MM.1S (cell line): ENCODE results near the gene MED25.

ENCODE experiments used
- DNase-seq: peaks from one replicate; pipeline ENCODE4 v3.0.0-alpha.2; 2015
- H2AFZ ChIP-seq: fragments of 300-600 bp; sonication (generic); 2 replicates; pipeline ENCODE4 v1.6.0; 2016; ENCODE audit warnings: antibody characterized with exemption, low read length
- H3F3A ChIP-seq: fragments of 300-600 bp; sonication (generic); 2 replicates; pipeline ENCODE4 v1.6.1; 2016; ENCODE audit warnings: mild to moderate bottlenecking, antibody characterized with exemption, low read length, moderate library complexity, mixed read lengths; ENCODE audit not compliant: insufficient read depth
- H3K27ac ChIP-seq: fragments of 300-600 bp; sonication (generic); 2 replicates; pipeline ENCODE4 v1.5.1; 2016; ENCODE audit warnings: mild to moderate bottlenecking, low read length
- H3K27me3 ChIP-seq: fragments of 300-600 bp; sonication (generic); replicated peaks from 2 replicates; pipeline ENCODE4 v1.6.0; 2016; ENCODE audit warnings: low read length; ENCODE audit not compliant: insufficient read depth
- H3K36me3 ChIP-seq: fragments of 300-600 bp; sonication (generic); replicated peaks from 2 replicates; pipeline ENCODE4 v1.6.1; 2016; ENCODE audit warnings: mild to moderate bottlenecking, low read length, mixed read lengths; ENCODE audit not compliant: insufficient read depth
- H3K4me1 ChIP-seq: fragments of 300-600 bp; sonication (generic); 2 replicates; pipeline ENCODE4 v1.6.1; 2016; ENCODE audit warnings: low read length, mixed read lengths
- H3K4me2 ChIP-seq: fragments of 300-600 bp; sonication (generic); 2 replicates; pipeline ENCODE4 v1.6.0; 2016; ENCODE audit warnings: low read depth, low read length
- H3K4me3 ChIP-seq: fragments of 300-600 bp; sonication (generic); 2 replicates; pipeline ENCODE4 v1.5.1; 2016; ENCODE audit warnings: low read length, mixed read lengths
- H3K79me2 ChIP-seq: fragments of 300-600 bp; sonication (generic); 2 replicates; pipeline ENCODE4 v1.6.1; 2016; ENCODE audit warnings: mixed run types, low read length, mixed read lengths
- H3K9ac ChIP-seq: fragments of 300-600 bp; sonication (generic); 2 replicates; pipeline ENCODE4 v1.6.1; 2016; ENCODE audit warnings: low read length, mixed read lengths
- H3K9me2 ChIP-seq: fragments of 300-600 bp; sonication (generic); replicated peaks from 2 replicates; pipeline ENCODE4 v1.6.1; 2016; ENCODE audit warnings: mild to moderate bottlenecking, low read length, mixed read lengths; ENCODE audit not compliant: insufficient read depth
- H3K9me3 ChIP-seq: fragments of 300-600 bp; sonication (generic); replicated peaks from 2 replicates; pipeline ENCODE4 v1.6.1; 2016; ENCODE audit warnings: mild to moderate bottlenecking, low read length, mixed read lengths; ENCODE audit not compliant: insufficient read depth
- H4K20me1 ChIP-seq: fragments of 300-600 bp; sonication (generic); 2 replicates; pipeline ENCODE4 v1.6.1; 2016; ENCODE audit warnings: mild to moderate bottlenecking, low read length, moderate library complexity, mixed read lengths; ENCODE audit not compliant: insufficient read depth
- CTCF ChIP-seq: fragments of 300-600 bp; sonication (generic); IDR thresholded peaks from 2 replicates; pipeline ENCODE4 v1.5.1; 2016; ENCODE audit warnings: antibody characterized with exemption, low read length, mixed read lengths
- EZH2 ChIP-seq: fragments of 300-600 bp; sonication (generic); optimal IDR thresholded peaks from 2 replicates; pipeline ENCODE3; 2017; ENCODE audit warnings: low read depth, mild to moderate bottlenecking, antibody characterized with exemption, low read length, mixed read lengths
- EZH2phosphoT487 ChIP-seq: fragments of 300-600 bp; sonication (generic); IDR thresholded peaks from 2 replicates; pipeline ENCODE4 v1.6.1; 2018; ENCODE audit warnings: antibody characterized with exemption, low read length

MED25 gene

GRCh38 chr19:49843265-49843664, 25.2 kb downstream of the MED25 start:
- no peaks in the 10 kb centered on the region for H3K27me3 ChIP-seq
- no peak for DNase-seq
- H3K27ac ChIP-seq, result no peak overlapping the region
- H3K4me1 ChIP-seq, result no peaks in the 10 kb centered on the region
- no peaks in the 10 kb centered on the region for H3K36me3 ChIP-seq
- no peak overlapping the region for H3K4me2 ChIP-seq
- no peaks in the 10 kb centered on the region for H3K79me2 ChIP-seq
- H3K9ac ChIP-seq, result no peak overlapping the region
- H3K9me3 ChIP-seq, result no peaks in the 10 kb centered on the region
- TF ChIP-seq EZH2phosphoT487 (no peak), CTCF (no peak), EZH2 (no peak)
- no peaks in the 10 kb centered on the region; the same call in 1 of the 2 replicates for H3F3A ChIP-seq
- no peak overlapping the region for H3K4me3 ChIP-seq
- no peak overlapping the region for H2AFZ ChIP-seq
- no peaks in the 10 kb centered on the region for H3K9me2 ChIP-seq
- H4K20me1 ChIP-seq, result no peaks in the 10 kb centered on the region

GRCh38 chr19:49844138-49845095, 26.3 kb downstream of the MED25 start:
- Histone ChIP-seq H3K4me2 (no peak overlapping the region), H3K4me3 (no peak overlapping the region), H3K9me3 (no peaks in the 10 kb centered on the region), H3K9me2 (no peaks in the 10 kb centered on the region), H4K20me1 (no peaks in the 10 kb centered on the region), H2AFZ (no peak overlapping the region), H3F3A (no peaks in the 10 kb centered on the region; the same call in 1 of the 2 replicates), H3K36me3 (no peaks in the 10 kb centered on the region), H3K9ac (no peak overlapping the region), H3K79me2 (no peaks in the 10 kb centered on the region), H3K27me3 (no peaks in the 10 kb centered on the region), H3K27ac (no peak overlapping the region), H3K4me1 (no peaks in the 10 kb centered on the region)
- DNase-seq, result no peak
- TF ChIP-seq CTCF, result no peak
- no peak for TF ChIP-seq EZH2phosphoT487
- TF ChIP-seq EZH2, result no peak

DNA sequence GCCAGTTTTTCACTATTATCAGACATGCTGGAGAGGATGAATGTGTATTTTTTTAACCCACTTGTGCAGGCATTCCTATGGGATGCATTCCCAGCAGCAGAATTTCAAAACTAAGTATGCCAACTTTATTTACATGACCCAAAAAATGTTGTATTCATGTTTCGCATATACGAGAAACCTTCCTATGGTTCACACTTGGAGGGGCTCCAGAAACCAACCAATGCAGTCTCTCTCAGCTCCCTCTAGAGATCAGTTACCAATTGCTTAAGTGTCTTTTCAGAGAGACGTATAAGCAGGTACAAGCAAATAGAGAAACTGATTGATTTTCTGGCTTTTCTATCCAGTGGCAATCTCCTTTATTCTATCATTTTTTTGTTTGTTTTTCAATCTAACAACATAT, 27.3 kb downstream of the MED25 start:
- H3K4me1 ChIP-seq, result peaks cover 3% of the 10 kb centered on the region; the same call in 1 of the 2 replicates
- H2AFZ ChIP-seq, result no peak overlapping the region
- H4K20me1 ChIP-seq, result no peaks in the 10 kb centered on the region
- H3K27me3 ChIP-seq, result no peaks in the 10 kb centered on the region
- H3K27ac ChIP-seq, result no peak overlapping the region
- no peak overlapping the region for H3K4me2 ChIP-seq
- H3K9me3 ChIP-seq, result no peaks in the 10 kb centered on the region
- H3K9ac ChIP-seq, result no peak overlapping the region
- DNase-seq, result no peak
- no peak overlapping the region for H3K4me3 ChIP-seq
- H3K79me2 ChIP-seq, result 0 out of 2 replicates have a peak, but pooled peaks cover 3% of the 10 kb centered on the region
- H3K9me2 ChIP-seq, result no peaks in the 10 kb centered on the region
- no peaks in the 10 kb centered on the region for H3K36me3 ChIP-seq
- H3F3A ChIP-seq, result no peaks in the 10 kb centered on the region; the same call in 1 of the 2 replicates
- TF ChIP-seq EZH2 (no peak), CTCF (no peak), EZH2phosphoT487 (no peak)
